Mucosa of stomach (tissue), 1 donor: Measurements from ENCODE around the gene AQP6.

Source experiments
- H3K27me3 ChIP-seq: one replicate; pipeline ENCODE4 v1.7.0; 2013; ENCODE audit warnings: mild to moderate bottlenecking, low read length; ENCODE audit not compliant: control insufficient read depth, insufficient read depth
- H3K36me3 ChIP-seq: one replicate; pipeline ENCODE4 v1.7.0; 2013; ENCODE audit warnings: low read length; ENCODE audit not compliant: control insufficient read depth, insufficient read depth
- H3K4me1 ChIP-seq: one replicate; pipeline ENCODE4 v1.7.0; 2013; ENCODE audit warnings: mild to moderate bottlenecking, low read length; ENCODE audit not compliant: control insufficient read depth, insufficient read depth
- H3K4me3 ChIP-seq: one replicate; pipeline ENCODE4 v1.7.0; 2013; ENCODE audit warnings: low read length
- H3K9ac ChIP-seq: one replicate; pipeline ENCODE4 v1.7.0; 2013; ENCODE audit warnings: mild to moderate bottlenecking, low read length, moderate library complexity
- H3K9me3 ChIP-seq: one replicate; pipeline ENCODE4 v1.7.0; 2013; ENCODE audit warnings: mild to moderate bottlenecking, low read length, moderate library complexity; ENCODE audit not compliant: control insufficient read depth
- donor health status: Pancreatic carcinoma.

The AQP6 gene

DNA sequence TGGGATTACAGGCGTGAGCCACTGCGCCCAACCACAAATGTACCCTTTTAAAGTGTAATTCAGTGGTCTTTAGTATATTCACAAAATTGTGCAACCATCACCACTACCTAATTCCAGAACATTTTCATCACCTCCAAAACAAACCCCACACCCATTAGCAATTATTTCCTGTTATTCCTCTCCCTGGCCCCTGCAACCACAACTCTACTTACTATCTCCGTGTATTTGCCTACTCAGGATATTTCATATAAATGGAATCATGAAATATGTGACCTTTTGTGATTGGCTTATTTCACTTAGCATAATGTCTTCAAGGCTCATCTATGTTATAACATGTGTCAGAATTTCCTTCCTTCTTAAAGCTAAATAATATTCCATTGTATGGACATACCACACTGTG, 38.2 kb upstream of the AQP6 start:
- Histone ChIP-seq H3K4me3 (no peak overlapping the region), H3K27me3 (no peaks in the 10 kb centered on the region), H3K4me1 (peaks cover under 1% of the 10 kb centered on the region), H3K36me3 (no peaks in the 10 kb centered on the region), H3K9me3 (no peaks in the 10 kb centered on the region), H3K9ac (no peak overlapping the region)

DNA sequence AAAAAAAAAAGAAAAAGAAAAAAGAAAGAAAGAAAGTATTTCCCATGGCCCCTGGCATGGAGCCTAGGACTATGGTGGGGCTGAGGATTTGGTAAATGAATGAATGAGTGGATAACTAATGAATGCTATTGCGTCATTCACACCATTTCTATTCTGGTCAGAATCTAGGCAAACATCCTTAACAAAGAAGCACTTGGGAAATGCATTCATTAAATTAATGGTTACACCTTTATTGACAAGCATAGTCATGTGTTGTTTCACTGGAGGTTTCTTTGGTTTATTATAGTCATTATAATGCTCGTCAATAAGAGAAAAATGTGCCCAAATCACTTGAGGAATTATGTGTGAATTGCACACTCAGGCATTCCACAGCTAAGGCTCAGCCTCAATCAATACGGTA, 35.8 kb upstream of the AQP6 start:
- Histone ChIP-seq H3K27me3 (no peaks in the 10 kb centered on the region), H3K36me3 (no peaks in the 10 kb centered on the region), H3K4me3 (no peak overlapping the region), H3K9me3 (no peaks in the 10 kb centered on the region), H3K9ac (no peak overlapping the region), H3K4me1 (peaks cover 7% of the 10 kb centered on the region)

DNA sequence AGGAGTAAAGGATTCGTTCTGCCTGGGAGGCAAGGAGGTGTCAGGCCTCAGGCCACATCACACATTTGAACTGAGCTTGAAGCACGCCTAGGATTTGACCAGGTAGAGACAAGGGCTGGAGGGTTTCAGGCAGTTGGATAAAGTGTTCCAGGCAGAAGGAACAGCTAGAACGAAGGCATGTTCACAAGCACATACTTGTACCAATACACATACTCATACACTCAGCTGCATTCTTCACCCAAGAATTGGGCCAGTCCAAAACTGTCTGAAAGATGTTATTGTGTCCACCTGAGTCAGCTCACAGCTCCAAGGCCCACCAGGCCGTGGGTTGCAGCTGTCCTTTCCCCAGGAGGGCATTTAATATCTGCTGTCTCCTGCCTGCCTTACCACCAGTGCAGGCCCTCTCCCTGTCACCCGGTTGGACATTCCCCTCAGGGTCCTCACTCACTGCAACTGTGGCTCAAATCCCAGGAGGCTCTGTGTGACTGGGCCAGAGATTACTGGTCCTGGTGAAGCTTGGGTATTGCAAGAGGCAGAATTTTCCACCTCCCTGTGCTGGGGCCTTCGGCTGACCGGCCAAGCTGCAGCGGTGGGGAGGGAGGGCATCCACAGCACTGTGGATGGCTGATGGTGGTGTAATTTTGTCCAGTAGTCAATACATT, 35.0 kb upstream of the AQP6 start:
- no peak overlapping the region for H3K4me3 ChIP-seq
- no peaks in the 10 kb centered on the region for H3K9me3 ChIP-seq
- no peaks in the 10 kb centered on the region for H3K36me3 ChIP-seq
- H3K4me1 ChIP-seq: peaks cover 7% of the 10 kb centered on the region
- H3K9ac ChIP-seq: no peak overlapping the region
- H3K27me3 ChIP-seq: no peaks in the 10 kb centered on the region

DNA sequence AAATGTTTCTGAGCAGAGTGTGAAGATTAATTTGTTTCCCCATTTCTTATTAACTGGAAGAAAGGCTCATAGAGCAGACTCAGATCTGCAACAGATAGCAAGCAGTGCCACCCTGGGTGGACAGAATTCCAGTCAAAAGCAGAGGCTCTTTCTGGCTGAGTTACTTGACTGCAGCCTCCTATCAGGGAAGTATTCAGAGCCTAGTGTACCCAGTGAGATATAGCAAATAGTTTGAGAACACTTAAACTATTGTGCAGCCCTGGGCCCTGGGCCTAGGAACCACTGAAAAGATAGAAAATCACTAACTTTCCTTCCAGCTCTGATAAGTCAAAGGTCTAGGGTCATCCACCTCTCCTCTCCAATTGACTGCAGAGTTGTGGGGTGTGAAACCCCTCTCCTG, 33.4 kb upstream of the AQP6 start:
- Histone ChIP-seq H3K27me3 (no peaks in the 10 kb centered on the region), H3K36me3 (no peaks in the 10 kb centered on the region), H3K9ac (peak overlapping the region; percentile 7), H3K9me3 (no peaks in the 10 kb centered on the region), H3K4me1 (peaks cover 15% of the 10 kb centered on the region), H3K4me3 (no peak overlapping the region)

DNA sequence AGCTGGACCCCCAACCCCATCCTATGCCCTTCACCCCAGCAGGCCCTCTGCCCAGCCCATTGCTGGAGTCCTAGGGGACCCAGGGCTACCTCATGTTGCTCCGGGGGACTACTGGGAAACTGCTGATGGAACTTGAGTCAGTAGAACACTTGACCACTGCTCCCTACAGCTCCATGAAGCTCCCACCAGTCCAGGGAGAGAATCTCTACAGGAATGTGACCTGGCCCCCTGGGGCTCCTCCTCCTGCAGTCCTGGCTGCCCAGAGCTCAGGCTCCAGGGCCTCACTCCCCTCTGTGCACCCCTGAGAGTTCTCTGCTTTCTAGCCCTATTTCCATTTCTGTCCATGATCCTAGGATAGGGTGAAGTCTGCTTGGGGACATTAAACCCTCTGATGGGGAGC, 33.0 kb upstream of the AQP6 start:
- H3K4me1 ChIP-seq: peaks cover 15% of the 10 kb centered on the region
- H3K9ac ChIP-seq: peak overlapping the region; percentile 7
- H3K9me3 ChIP-seq: no peaks in the 10 kb centered on the region
- H3K4me3 ChIP-seq: no peak overlapping the region
- H3K36me3 ChIP-seq: no peaks in the 10 kb centered on the region
- H3K27me3 ChIP-seq: no peaks in the 10 kb centered on the region

DNA sequence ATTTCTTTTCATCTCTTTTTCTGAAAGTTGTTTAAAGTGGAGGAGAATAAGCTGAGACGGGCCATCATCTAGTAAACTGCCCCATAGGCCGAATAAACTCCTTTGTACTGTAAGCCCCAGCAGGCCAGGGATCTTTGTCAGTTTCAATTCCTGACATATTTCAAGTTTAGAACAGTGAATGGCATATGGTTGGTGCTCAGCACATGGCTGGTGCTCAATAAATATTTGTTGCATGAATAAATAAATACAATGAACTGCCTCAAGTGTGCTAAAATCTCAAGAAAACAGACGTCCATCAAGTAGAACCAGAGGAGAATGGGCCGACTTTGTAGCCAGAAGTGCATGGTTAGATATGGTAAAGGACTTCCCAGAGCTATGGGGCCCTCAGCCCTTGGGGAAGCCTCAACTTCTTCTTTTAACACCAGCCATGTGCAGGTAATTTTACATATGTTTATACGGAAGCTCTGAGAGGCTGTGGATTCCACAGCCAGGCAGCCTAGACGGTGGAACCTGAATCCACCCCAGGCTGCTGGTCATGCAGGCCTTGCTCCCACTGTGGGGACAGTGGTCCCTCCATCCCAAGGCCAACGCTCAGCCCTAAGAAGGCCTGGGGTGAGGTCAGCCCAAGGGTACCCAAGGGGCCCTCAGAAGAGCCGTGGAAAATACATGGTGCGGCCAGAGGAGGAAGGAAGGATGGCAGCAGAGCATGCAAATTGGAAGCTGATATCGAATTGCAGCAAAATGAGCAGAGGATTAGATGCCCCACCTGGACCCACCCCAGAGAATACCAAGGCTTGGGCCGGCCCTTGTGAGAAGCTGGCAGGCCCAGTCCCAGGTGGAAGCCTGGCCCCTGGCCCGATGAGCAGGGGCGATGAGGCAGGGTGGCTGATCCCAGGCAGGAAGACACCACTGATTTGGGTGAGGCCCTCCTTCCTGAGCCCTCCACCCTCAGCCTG, 30.9 kb upstream of the AQP6 start:
- Histone ChIP-seq H3K36me3 (no peaks in the 10 kb centered on the region), H3K27me3 (no peaks in the 10 kb centered on the region), H3K4me1 (peaks cover 24% of the 10 kb centered on the region), H3K4me3 (no peak overlapping the region), H3K9ac (no peak overlapping the region), H3K9me3 (no peaks in the 10 kb centered on the region)

DNA sequence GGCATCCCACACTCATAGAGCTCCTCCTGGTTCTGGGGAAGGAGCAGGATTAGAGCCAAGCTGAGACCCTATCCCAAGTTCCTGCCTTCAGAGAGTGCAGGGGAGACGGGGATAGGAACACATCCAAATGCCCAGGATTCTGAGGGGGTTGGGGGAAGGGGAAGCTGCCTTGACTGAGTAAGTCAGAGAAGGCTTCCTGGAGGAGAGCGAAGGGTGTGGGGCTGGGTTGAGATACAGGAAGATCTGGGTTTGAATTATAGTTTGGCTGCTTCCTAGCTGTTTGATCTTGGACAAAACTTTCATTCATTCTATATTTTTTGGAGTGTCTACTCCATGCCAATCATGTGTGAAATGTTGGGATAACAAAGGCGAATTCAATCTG, 30.2 kb upstream of the AQP6 start:
- H3K27me3 ChIP-seq: no peaks in the 10 kb centered on the region
- no peak overlapping the region for H3K4me3 ChIP-seq
- H3K9me3 ChIP-seq: no peaks in the 10 kb centered on the region
- H3K4me1 ChIP-seq: peaks cover 24% of the 10 kb centered on the region
- no peaks in the 10 kb centered on the region for H3K36me3 ChIP-seq
- no peak overlapping the region for H3K9ac ChIP-seq

DNA sequence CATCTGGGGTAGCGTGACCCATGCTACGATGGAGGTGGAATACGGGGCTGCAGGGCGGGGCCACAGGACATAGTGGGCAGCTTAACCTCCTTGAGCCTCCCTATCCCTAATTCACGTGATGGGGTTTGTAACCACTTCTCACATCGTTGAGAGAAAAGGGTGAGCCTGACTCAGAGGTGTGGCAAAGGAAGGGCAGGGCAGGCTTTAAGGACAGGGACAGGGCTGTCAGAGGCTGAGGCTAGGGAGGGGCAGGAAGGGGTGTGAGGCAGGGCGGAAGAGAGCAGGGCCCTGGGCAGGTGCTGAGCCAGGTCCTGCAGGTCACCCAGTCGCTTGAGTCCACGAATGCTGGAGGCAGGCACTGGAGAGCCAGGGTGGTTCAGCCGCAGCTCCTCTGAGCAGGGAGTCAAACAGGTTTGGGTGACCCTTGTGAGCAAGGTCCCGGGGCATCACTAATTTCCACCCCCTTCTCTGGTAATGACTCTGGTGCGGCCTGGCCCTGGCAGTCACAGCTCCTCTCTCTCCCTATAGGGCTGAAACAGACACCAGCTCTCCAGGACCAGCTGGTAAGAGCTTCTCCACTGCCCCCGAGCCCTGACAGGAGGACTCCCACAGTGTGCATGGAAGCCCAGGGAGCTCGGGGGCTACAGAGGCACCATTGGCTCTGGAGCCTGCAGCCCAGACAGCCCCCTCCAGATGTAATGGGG, 29.7 kb upstream of the AQP6 start:
- H3K27me3 ChIP-seq: no peaks in the 10 kb centered on the region

DNA sequence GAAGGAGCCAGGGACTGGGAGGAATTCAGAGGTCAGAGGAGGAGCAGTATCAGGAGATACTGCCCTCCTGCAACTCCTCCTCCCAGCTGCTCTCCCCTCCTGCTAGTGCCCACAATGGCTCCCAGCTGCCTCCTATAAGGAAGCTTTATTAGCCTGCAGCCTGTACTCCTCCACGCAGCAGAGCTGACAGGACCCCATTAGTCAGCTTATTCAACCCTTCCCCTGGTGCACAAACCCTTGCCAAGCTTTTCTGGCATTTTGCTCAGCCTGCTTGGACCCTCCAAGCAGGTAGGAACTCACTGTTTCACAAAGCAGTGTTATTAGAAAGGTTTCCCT, 29.2 kb upstream of the AQP6 start:
- Histone ChIP-seq H3K27me3 (no peaks in the 10 kb centered on the region), H3K36me3 (no peaks in the 10 kb centered on the region), H3K4me1 (peaks cover 24% of the 10 kb centered on the region), H3K9ac (no peak overlapping the region), H3K4me3 (no peak overlapping the region), H3K9me3 (no peaks in the 10 kb centered on the region)

More for the DNA sequence above, 29.7 kb upstream of the AQP6 start:
- H3K4me3 ChIP-seq: no peak overlapping the region
- H3K9me3 ChIP-seq: no peaks in the 10 kb centered on the region
- no peaks in the 10 kb centered on the region for H3K36me3 ChIP-seq
- H3K4me1 ChIP-seq: peaks cover 24% of the 10 kb centered on the region
- H3K9ac ChIP-seq: no peak overlapping the region

DNA sequence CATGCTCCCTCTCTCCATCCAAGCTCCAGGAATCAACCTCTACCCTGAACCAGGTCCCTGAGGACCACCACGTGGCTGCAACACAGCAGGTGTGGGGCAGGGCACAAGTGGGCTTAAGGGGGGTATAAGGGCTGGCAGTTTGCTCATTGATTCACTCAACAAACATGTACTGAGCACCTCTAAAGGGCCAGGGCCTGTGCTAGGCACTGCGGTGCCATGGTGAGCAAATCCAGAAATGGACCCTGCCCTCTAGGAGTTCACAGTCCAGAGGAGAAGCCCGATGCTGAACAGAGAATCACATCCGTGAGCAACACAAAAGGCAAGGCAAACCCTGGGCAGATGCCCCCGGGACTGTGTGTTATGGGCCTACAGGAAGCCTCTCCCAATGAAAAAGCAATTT, 28.7 kb upstream of the AQP6 start:
- no peaks in the 10 kb centered on the region for H3K27me3 ChIP-seq
- H3K4me1 ChIP-seq: peaks cover 24% of the 10 kb centered on the region
- H3K9me3 ChIP-seq: no peaks in the 10 kb centered on the region
- no peak overlapping the region for H3K4me3 ChIP-seq
- no peaks in the 10 kb centered on the region for H3K36me3 ChIP-seq
- H3K9ac ChIP-seq: no peak overlapping the region

DNA sequence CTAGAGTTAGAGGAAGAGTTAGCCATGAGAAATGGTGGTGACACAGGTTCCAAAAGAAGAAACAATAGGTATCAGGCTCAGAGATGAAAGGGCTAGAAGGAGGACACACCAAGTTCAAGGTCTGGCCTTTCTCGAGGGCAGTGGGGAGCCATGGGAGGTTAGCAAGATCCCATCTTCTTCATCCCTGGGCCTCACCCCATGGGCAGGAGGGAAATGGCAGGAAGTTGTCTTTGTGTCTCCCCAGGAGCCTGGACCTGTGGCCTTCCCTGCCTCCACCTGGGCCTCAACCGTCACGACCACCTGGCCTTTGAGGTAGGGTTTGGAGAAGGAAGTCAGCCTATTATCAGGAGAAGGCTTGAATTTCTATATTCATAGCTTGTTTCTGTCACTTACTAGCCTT, 28.0 kb upstream of the AQP6 start:
- no peaks in the 10 kb centered on the region for H3K27me3 ChIP-seq
- no peak overlapping the region for H3K4me3 ChIP-seq
- peaks cover 21% of the 10 kb centered on the region for H3K4me1 ChIP-seq
- no peaks in the 10 kb centered on the region for H3K36me3 ChIP-seq
- no peak overlapping the region for H3K9ac ChIP-seq
- no peaks in the 10 kb centered on the region for H3K9me3 ChIP-seq
